DMS114 treated with DMSO at 0.1 percent for 48 hours (cell line): ENCODE measurements around the gene CRBN.

Experiments
- DNase-seq: peaks from one replicate; lab custom pipeline; 2025; ENCODE audit not compliant: unreplicated experiment; lab: John Stamatoyannopoulos, UW

CRBN gene

DNA sequence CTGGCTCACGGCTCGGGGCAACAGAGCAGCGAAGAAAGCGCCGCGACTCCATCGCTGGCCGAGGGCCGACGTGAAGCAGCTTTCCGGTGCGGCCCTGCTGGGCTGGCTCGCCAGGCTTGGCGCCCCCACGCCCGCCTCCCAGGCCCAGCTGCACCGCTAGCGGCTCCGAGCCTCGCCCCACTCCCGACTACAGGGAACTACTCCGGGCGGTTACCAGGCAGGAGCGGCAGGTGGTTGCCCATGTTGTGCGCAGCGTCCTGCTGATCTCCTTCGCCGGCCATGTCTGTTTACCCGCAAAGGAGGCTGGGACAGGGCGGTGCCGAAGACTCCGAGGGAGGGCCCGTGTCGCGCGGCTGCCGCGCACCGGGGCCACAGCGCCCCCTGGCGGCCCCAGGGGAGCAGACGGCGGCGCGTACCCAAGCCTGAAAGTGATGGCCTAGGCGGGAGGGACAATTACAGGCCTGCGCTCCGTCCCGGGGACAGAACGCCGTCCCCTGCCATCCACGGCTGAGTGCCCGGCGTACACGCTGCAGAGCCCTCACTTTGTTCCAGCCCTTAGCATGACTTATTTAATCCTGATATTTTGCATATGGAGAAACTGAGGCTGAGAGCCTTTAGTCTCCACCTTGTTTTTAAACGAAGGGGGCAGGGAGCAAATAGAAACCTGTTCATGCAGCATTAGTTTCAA is at the start of gene CRBN:
Gene CRBN, minus strand, starts transcription at position 285 of the 688 bp plus-strand sequence. Its CDS starts 4 bp downstream, at position 281.
- peak; percentile 58 for DNase-seq

DNA sequence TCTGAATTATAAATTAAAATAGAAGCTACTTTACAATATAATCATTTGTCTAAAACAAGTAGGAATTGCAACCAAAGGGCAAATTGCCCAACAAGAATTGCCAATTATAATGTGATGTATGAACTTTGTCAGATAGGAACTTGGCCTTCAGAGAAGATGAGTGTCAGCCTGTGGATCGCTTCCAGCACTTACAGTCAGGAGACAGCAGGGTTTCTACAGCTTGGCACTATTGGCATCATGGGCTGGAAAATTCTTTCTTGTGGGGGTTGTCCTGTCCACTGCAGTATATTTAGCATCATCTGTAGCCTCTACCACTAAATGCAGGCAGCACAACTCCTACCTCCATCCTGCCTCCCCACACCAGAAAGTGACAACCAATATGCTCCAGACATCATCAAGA is 48.1 kb upstream of the CRBN start:
- DNase-seq, result no peak

GRCh38 chr3:3221528-3221927 is 42.0 kb upstream of the CRBN start:
- DNase-seq, result no peak

DNA sequence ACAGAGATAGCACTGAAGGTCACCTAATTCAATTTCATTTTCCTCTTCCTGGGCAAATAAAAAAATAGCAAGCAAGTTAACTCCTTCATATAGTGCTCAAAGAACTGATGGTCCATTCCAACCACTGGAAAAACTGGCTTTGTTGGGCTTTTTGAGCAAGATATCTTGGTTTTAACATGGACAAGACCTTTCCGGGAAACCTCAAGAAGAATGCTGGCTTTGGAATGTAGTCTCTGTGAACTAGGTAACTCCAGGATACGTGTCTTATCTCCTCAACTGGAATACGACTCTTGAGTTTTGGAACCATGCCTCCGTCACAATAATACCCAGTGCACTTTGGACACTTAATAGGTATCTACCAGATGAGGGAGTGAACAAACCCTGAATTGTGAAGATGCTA is 36.9 kb upstream of the CRBN start:
- no peak for DNase-seq

DNA sequence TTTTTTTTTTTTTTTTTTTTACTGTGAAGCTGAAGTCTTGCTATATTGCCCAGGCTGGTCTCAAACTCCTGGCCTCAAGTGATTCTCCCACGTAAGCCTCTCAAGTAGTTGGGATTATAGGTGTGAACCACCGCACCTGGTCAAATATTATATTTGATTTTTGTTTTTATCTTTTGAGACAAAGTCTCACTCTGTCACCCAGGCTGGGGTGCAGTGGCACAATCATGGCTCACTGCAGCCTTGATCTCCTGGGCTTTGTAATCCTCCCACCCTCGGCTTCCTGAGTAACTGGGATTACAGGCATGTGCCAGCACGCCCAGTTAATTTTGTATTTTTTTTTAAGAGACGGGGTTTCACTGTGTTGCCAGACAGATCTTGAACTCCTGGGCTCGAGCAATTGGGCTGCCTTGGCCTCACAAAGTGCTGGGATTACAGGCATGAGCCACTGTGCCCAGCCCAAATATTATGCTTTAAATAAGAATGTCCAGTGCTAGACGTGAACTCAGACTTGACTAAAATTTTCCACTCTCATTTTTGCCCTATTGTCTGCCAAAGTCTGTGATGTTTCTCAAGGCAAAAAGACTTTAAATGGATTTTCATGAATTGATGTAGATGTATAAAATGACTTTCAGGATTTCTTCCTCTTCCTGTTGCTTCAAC is 33.4 kb upstream of the CRBN start:
- no peak for DNase-seq

DNA sequence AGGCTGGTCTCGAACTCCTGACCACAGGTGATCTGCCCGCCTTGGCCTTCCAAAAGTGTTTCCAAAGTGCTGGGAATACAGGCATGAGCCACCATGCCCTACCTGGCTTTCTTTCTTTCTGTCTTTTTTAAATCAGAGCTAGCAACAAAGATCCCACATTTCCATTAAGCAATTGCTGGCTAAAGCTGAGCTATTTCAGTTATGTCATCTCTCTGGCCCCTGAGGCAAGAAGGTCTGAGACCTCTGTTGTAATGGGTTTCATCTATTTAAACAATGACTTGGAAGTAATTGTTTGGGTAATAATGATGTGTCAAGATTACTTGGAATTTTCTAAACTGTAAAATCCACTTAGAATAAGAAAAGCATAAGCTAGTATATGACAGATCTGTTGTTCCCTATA is 30.2 kb upstream of the CRBN start:
- no peak for DNase-seq

- no peak for DNase-seq
Measured at GRCh38 chr3:3209057-3209456, 29.6 kb upstream of the CRBN start.

- DNase-seq, result no peak
Measured at GRCh38 chr3:3201611-3202010, 22.1 kb upstream of the CRBN start.

DNA sequence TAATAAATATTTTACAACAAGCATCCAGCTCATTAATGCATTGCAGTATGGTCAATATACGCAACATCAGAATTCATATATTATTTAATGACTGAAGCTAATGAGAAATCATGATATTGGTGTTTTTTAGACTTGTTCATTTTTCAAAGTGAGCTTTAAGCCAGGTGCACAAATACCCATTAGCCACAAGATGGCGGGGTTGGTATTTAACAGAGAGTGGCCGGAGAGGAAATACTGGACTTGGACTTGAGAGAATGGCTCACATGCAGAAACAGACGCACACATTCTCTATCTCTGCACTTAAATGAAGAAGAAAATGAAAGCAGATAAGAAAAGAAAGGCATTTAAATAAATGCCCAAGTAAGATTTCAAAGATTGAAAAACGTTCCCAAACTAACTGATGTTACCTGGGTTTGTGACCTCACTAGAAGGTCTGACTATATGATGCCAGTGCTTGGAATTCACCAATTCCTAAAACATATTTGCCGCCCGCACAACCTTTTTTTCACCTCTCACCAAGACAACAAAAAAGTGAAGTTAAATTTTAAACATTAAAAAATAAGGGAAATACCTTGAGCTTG is 21.2 kb upstream of the CRBN start:
- peak; percentile 70 for DNase-seq

- no peak for DNase-seq
Measured at GRCh38 chr3:3199306-3199705, 19.8 kb upstream of the CRBN start.

GRCh38 chr3:3196148-3196861 is 16.8 kb upstream of the CRBN start:
- DNase-seq, result peak; percentile 20

DNA sequence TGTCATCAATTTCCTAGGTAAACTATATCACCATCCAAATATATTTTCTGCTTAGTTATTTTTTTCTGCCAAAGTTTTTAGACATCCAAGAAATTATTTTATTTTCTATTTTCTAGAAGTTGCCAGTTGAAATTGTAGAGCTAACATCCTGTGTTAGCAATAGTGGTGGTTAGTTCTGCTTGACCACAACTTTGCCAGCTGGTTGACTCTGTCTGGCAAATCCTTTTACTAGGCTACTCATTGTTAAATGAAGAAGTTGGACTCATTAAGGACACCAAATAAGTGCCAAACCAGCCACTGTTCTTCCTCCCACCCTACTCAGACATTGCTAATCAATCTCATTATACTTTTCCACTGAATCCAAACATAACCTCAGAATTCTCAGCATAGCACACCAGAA is 15.4 kb upstream of the CRBN start:
- no peak for DNase-seq

GRCh38 chr3:3192286-3192675 is 12.8 kb upstream of the CRBN start:
- no peak for DNase-seq

DNA sequence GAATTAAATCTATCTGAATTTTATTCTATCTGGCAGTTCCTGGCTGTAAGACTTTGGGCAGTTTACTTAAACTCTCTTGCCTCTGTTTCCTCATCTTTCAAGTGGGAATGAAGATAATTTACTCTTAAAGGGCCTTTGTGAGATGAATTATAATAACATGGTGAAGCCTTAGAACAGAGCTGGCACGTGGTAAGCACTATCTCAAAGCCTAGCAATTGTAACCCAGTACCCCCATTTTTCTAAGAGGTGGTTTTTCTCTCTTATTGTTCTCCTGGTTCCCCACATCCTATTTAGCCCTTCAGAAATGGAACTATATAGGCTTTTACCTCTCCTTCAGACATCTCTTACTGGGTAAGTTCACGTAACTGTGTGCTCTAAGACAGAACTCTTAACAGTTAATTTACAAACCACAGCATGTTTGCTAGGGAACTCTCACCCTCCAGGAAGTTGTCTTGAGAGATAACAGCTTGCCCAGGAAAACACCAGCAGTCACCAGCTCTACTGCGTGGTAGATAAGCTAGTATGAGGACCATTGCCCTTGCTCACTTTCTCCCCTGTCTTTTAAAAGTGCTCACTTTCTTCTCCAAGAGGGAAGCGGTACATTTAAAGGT is 12.3 kb upstream of the CRBN start:
- no peak for DNase-seq

GRCh38 chr3:3189961-3190360 is 10.5 kb upstream of the CRBN start:
- no peak for DNase-seq

- DNase-seq, result no peak
Measured at GRCh38 chr3:3189102-3189727, 9.7 kb upstream of the CRBN start.

DNA sequence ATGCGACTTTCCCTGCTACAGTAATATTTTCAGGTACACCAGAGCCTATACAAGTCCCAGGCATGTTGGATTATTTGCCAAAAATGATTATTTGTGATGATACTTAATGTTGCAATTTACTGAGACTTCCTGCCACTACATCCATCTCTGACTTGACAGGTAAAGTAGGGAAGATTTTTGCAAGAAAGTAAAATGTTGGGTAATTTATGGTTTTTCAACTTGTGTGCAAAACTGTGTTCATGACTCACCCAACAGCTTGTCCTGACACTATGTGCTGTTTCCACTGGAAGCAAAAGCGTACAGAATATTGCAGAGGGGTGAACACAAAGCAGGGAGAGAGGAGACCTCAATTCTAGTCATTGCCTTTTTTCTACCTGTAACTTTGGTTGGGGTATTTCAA is 5.4 kb upstream of the CRBN start:
- no peak for DNase-seq

DNA sequence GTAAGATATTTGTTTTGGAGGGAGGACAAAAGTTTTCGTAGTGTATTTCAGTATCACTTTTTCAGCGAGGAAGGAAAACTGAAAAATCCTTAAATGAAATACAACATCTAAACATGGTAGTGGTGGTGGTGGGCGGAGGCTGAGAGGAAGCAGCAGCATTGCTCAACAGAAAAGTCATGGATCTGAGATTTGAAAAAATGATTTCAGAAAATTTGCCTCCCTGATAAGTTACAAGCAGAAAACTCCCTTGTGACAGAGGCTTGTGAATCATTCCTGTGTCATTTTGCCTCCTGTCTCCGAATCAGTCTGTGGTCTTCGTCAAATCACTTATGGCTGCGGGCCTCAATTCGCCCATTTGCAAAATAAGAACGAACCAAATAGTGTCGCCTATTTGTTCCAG is 965 bp upstream of the CRBN start:
- DNase-seq, result no peak

DNA sequence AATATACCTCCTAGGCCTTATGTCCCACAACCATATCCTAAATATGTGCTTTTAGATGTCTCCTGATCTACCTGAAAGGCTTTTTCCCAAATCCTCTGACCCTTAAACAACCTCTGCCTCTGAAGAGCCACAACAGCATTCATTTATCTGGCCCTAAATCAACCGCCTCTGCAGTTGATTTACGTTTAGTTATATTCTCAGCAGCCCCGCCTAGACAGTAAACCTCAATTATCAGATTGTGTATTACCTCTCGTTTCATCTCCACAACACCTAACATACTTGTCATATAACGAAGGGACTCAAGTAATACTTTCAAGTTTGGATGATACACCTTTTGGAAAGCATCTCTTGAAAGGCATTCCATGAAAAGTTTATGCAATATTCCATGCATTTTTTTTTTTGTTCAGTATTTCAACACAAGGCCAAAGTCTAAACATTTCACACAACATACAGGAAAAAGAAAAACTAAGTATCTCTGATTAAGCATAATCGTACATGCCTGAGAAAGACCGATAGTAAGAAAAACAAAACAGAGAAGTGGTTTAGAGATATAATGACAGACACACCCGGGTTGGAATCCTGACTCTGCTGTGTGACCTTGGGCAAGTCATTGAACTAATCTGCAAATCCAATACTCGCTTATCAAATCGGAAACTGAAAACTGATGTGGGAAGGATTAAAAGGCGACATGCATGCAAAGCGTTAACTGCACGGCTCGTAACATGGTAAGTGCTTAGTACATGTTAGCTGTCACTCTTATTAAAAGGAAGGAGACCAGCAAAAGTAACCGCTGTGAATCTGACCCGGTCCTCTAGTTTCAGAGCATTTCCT is 778 bp downstream of the CRBN start:
- DNase-seq, result no peak

- DNase-seq, result no peak
Measured at GRCh38 chr3:3177861-3178497, 1.5 kb downstream of the CRBN start.
